SH-SY5Y (cell line): Measurements from ENCODE around the gene FGFR1OP2.

Experiments used
- GATA2 ChIP-seq: IDR thresholded peaks from 2 replicates; pipeline ENCODE4 v1.6.1; 2011; ENCODE audit warnings: mild to moderate bottlenecking, low read depth, low read length
- GATA3 ChIP-seq: IDR thresholded peaks from 2 replicates; pipeline ENCODE4 v1.6.1; 2011; ENCODE audit warnings: low read depth, mild to moderate bottlenecking, low read length, moderate library complexity

FGFR1OP2 gene

DNA sequence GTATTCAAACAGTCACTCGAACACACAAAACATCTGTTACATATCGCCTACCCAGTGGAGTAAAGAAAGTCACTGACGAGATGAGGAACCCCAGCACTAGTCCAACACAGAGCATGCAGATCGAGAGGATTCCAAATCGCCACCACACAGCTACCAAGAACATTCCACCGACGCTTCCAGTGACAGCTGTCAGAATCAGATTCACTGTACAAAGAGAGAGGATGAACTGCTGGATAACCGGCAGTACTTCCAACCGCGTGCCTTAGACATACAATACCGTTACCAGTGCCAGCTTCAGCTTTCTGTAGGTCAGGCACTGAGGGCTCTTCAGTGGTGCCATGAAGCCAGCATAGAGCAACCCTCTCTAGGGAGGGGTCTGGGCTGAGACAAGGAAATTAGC is 41.5 kb downstream of the FGFR1OP2 start:
- TF ChIP-seq GATA2 (no peak), GATA3 (no peak)

DNA sequence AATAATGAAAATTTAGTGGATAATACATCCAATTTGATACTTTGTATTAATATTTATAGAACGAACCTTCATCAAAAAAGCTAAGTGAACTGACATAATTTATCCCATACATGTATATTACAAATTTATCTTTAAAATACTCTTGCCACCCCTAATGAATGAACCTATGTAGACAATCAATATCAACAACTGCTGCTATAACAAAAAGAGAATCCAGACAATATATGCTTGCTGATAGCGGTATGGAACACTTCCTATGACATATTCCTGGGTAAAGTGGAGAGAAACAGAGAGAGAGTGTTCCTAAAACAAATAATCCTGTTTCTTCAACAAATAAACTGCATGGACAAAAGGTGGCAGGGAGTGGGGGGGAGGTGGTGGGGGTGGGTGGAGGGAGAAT is 44.6 kb downstream of the FGFR1OP2 start:
- TF ChIP-seq GATA2 (no peak), GATA3 (no peak)

GRCh38 chr12:26987634-26988424 is 49.6 kb downstream of the FGFR1OP2 start:
- no peak for TF ChIP-seq GATA3

GRCh38 chr12:26988703-26989102 is 50.4 kb downstream of the FGFR1OP2 start:
- TF ChIP-seq GATA2 (no peak), GATA3 (no peak)

- no peak for TF ChIP-seq GATA2
- no peak for TF ChIP-seq GATA3
Measured at GRCh38 chr12:26989873-26990272, 51.6 kb downstream of the FGFR1OP2 start.

DNA sequence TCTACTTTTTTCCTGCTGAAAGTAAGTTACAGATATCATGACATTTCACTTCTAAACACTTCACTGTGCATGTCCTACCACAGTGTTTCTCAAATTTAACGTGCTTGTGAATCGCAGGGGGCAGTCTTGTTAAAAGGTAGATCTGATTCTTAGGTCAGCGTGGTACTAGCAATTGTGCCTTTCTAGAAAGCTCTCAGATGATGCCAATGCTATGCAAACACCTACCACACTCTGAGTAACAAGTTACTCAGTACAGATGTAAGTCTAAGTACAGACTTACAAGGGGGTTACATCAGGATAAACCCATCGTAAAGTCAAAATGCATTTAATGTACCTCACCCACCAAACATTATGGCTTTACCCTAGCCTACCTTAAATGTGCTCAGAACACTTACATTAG is 53.6 kb downstream of the FGFR1OP2 start:
- TF ChIP-seq GATA3 = no peak
- no peak for TF ChIP-seq GATA2

GRCh38 chr12:26994109-26994508 is 55.8 kb downstream of the FGFR1OP2 start:
- TF ChIP-seq GATA3 (no peak), GATA2 (no peak)

GRCh38 chr12:26995706-26996105 is 57.4 kb downstream of the FGFR1OP2 start:
- no peak for TF ChIP-seq GATA2
- TF ChIP-seq GATA3 = no peak

DNA sequence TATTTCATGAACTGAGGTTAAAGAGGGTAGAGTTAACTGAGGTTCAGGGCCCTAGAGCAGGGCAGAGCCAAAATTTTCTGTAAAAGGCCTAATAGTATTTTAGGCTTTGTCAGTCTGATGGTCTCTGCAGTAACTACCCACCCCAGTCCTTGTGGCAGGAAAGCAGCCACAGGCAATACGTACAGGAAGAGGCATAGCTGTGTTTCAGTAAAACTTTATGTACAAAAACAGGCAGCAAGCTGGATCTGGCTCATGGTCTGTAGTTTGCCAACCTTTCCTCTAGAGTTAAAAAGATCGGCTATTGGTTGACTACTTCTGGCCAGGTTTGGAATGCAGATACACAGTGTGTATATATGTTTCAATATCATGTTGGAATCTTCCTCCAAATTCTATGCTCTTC is 58.7 kb downstream of the FGFR1OP2 start:
- no peak for TF ChIP-seq GATA2
- TF ChIP-seq GATA3 = no peak

DNA sequence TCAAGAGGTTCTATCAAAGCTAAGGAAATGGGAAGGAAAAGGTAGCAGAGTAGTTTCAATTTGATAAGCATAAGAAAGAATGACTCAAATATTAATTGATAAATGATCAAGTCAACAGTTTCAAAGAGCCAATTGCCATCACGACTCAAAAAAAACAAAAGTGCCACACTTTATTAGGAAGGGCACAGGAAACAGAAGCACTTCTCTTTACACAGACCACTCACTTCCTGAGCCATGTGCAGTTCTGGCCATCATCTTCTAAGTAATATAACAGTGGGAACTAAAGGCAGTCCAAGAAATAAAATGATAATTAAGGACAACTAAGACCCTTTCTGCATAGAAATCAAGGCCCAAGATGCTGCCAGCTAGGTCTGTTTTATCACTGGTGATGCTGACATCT is 62.7 kb downstream of the FGFR1OP2 start:
- TF ChIP-seq GATA3 = no peak
- TF ChIP-seq GATA2 = no peak

- no peak for TF ChIP-seq GATA2
- no peak for TF ChIP-seq GATA3
Measured at GRCh38 chr12:27001663-27002062, 63.4 kb downstream of the FGFR1OP2 start.

GRCh38 chr12:27002141-27002540 is 63.9 kb downstream of the FGFR1OP2 start:
- TF ChIP-seq GATA2 (no peak), GATA3 (no peak)

DNA sequence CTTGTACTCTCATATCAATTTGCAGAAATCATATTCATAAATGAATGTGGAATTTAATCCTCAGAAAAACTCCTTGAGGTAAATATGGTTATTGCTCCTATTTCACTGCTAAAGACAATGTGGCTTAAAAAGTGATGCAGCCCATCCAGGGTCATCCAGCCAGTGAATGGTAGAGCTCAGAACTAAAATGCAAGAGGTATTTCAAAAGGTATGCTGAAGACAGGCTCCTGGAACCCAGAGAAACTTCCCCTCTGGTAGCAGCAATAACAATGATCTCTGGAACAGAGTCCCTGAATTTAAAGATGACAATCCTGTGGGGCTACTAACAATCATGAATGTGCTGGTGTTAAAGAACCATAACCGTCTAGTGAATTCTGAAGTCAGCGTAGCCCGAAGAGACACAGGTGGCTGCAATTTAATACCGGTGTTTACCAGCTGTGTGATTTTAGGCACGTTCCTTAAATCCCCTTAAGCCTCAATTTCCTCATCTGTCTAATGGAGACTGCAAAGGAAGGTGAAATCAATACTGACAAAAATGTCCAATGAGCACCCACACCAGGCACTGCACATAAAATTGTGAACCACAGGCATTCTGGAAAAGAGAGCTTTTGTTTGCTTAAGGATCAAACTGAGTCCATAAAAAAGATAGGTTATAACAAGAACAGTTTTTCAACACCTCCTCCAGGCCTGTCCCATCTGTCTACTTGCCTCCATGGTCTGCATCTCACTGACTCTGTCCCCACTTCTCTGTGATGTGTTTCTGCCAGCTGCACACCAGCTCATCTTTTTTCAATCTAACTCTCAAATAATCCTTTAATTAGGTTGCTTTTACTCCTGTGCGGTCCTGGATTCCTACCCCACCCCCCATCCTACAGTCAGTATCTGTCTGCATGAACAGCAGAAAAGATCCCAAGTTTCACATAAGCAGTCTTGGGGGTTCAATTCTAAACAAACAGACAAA is 65.4 kb downstream of the FGFR1OP2 start:
- no peak for TF ChIP-seq GATA2
- no peak for TF ChIP-seq GATA3

DNA sequence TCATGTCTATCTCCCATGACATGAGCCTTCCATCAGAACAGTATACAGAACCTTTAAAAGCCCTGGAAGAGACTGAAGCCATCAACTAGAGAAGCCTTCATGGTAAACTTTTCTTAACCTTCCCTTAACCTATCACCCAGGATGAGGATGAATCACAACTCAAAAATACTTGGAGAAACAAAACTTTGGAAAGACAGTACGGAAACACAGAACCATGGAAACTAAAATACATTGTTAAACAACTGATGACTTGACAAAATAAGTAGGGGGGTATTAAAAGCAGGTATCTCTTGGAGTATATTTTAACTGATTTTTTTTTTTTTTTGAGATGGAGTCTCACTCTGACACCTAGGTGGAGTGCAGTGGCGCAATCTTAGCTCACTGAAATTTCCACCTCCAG is 67.2 kb downstream of the FGFR1OP2 start:
- no peak for TF ChIP-seq GATA2
- TF ChIP-seq GATA3 = no peak
